Measurements from ENCODE around the gene ZSWIM1. TPM values are rescaled to one million over a fixed set of nuclear protein-coding genes. Genes with fewer than 3 reads are reported as not detected.

Gene ZSWIM1
- total and polyA plus RNA-seq, 2 donors (not counting 3 experiments of a cell fraction or from before 2014, with no cell fraction given) = 8.5 to 10.0 TPM

- intact Hi-C loops (cut with micrococcal nuclease) = no loop called here
- no TSS peak for BruUV-seq (replicated peaks)
- Histone ChIP-seq H3K27ac (ENCODE audit: insufficient read depth, low read depth, low read length) (no peak within 1 kb of the TSS), H3K9me3 (replicated peaks; ENCODE audit: control insufficient read depth, insufficient read depth, low read length) (no peaks in the 10 kb centered on the region), H3K79me2 (ENCODE audit: control insufficient read depth, insufficient read depth, low read length) (peaks cover 12% of the 10 kb centered on the region), H3K36me3 (ENCODE audit: control insufficient read depth in 2 of 2, extremely low read depth in 1 of 2, insufficient read depth in 2 of 2, low read length in 2 of 2) (peaks cover 4 to 17% of the 10 kb centered on the region in 2 experiments), H3K4me1 (ENCODE audit: control insufficient read depth, extremely low read depth, insufficient read depth, low read length) (peaks cover 25% of the 10 kb centered on the region), H4K20me1 (replicated peaks; ENCODE audit: control insufficient read depth, extremely low read depth, insufficient read depth, low read length) (no peaks in the 10 kb centered on the region), H3K9me1 (replicated peaks; ENCODE audit: control insufficient read depth, extremely low read depth, insufficient read depth, low read length) (no peaks in the 10 kb centered on the region), H2AFZ (ENCODE audit: low read depth, low read length) (no peak within 1 kb of the TSS), H3K27me3 (ENCODE audit: control insufficient read depth in 2 of 2, insufficient read depth in 2 of 2, low read length in 2 of 2) (no peaks in the 10 kb centered on the region), H3K9ac (replicated peaks; ENCODE audit: extremely low read depth, insufficient read depth, low read length) (no peak within 1 kb of the TSS), H3K4me2 (ENCODE audit: insufficient read depth, low read length) (no peak within 1 kb of the TSS), H3K4me3 (replicated peaks in 1 of 3; ENCODE audit: insufficient read depth in 1 of 3, low read depth in 1 of 3, low read length in 3 of 3) (no peak within 1 kb of the TSS)
- dilution Hi-C loops (cut with MboI; ENCODE audit: extremely low pct_ligation_motif_present, low sequenced_read_pairs) = no loop called here
- no peak for DNase-seq (ENCODE audit: low read depth, low spot score)
- no peak for FAIRE-seq
- TF ChIP-seq EZH2 (IDR thresholded peaks at IDR 0.05; ENCODE audit: borderline replicate concordance, low read depth, low read length, severe bottlenecking) (no peak), JUN (IDR thresholded peaks at IDR 0.05; ENCODE audit: borderline replicate concordance, insufficient read depth, insufficient read length, low read depth) (no peak), MYC (IDR thresholded peaks at IDR 0.05; ENCODE audit: low read depth, low read length) (no peak), MAX (IDR thresholded peaks at IDR 0.05; ENCODE audit: insufficient read depth, insufficient read length) (no peak), POLR2AphosphoS5 (IDR thresholded peaks at IDR 0.05; ENCODE audit: insufficient read depth, low read depth, low read length) (no peak), FOS (IDR thresholded peaks at IDR 0.05; ENCODE audit: borderline replicate concordance, insufficient read depth, low read length) (no peak), GATA2 (IDR thresholded peaks at IDR 0.05; ENCODE audit: insufficient read depth, insufficient read length, low read depth, low read length) (no peak), CTCF (IDR thresholded peaks at IDR 0.05; ENCODE audit: extremely low read depth in 1 of 2, insufficient read depth in 1 of 2, low read depth in 1 of 2, low read length in 2 of 2) (no peak), POLR2A (IDR thresholded peaks at IDR 0.05; ENCODE audit: low read depth, low read length) (no peak)
- CTCF ChIA-PET = interaction anchor here (1.5 kb wide), 1 partner anchor 63 kb away, joined by 4 read pairs; no protein-coding TSS in a partner anchor
- POLR2A ChIA-PET = no interaction called here
These were observed 6.3 kb downstream of the ZSWIM1 start, which contains the start of gene SPATA25 for GRCh38 chr20:45887346-45887715. TSS of gene SPATA25 (minus strand) at chr20:45887622. CDS start at chr20:45887590, 32 bp downstream.

Measured in endothelial cell of umbilical vein (primary cell).